ENCODE measurements around the gene NCLN. TPM values are rescaled to one million over a fixed set of nuclear protein-coding genes. Genes with fewer than 3 reads are reported as not detected.

The NCLN gene
- total and polyA plus RNA-seq, 3 experiments from 2014 or later: 47.4 to 96.0 (median 94.7) TPM

Other genes starting within 250 kb of the NCLN start
- 1 to 10 TPM; 3.8 to 4.1 TPM for gene ZNF77, start 241.0 kb upstream of the NCLN start, total RNA-seq
- gene ZNF77, start 241.0 kb upstream of the NCLN start, polyA plus RNA-seq: 3.1 TPM
- gene TLE6, start 208.4 kb upstream of the NCLN start, total RNA-seq: 1 to 10 TPM; 1.1 to 1.3 TPM
- not detected for gene TLE6, start 208.4 kb upstream of the NCLN start, polyA plus RNA-seq
- gene TLE2, start 156.7 kb upstream of the NCLN start, total RNA-seq: 1 to 10 TPM; 3.8 to 5.3 TPM
- gene TLE2, start 156.7 kb upstream of the NCLN start, polyA plus RNA-seq: 5.0 TPM
- 100 to 1,000 TPM; 335 to 352 TPM for gene TLE5, start 123.4 kb upstream of the NCLN start, total RNA-seq
- gene TLE5, start 123.4 kb upstream of the NCLN start, polyA plus RNA-seq: 753 TPM
- 1 to 10 TPM; 5.8 TPM for gene GNA11, start 91.6 kb upstream of the NCLN start, total RNA-seq
- 0.10 TPM for gene GNA11, start 91.6 kb upstream of the NCLN start, polyA plus RNA-seq
- gene GNA15, start 49.9 kb upstream of the NCLN start, total RNA-seq: 1 to 10 TPM; 2.6 to 3.9 TPM
- 0.59 TPM for gene GNA15, start 49.9 kb upstream of the NCLN start, polyA plus RNA-seq
- 10 to 100 TPM; 64.3 to 68.9 TPM for gene S1PR4, start 7.2 kb upstream of the NCLN start, total RNA-seq
- gene S1PR4, start 7.2 kb upstream of the NCLN start, polyA plus RNA-seq: 494 TPM
- gene CELF5, start 38.7 kb downstream of the NCLN start, total RNA-seq: under 1 TPM; 0.11 to 0.24 TPM
- gene CELF5, start 38.7 kb downstream of the NCLN start, polyA plus RNA-seq: not detected
- gene NFIC, start 180.7 kb downstream of the NCLN start, total RNA-seq: 10 to 100 TPM; 16.1 to 19.4 TPM
- 17.8 TPM for gene NFIC, start 180.7 kb downstream of the NCLN start, polyA plus RNA-seq

Data from CD8-positive, alpha-beta memory T cell (primary cell).